ENCODE data around the gene STARD4. TPM values are rescaled to one million over a fixed set of nuclear protein-coding genes. Genes with fewer than 3 reads are reported as not detected.

Gene STARD4
- total and polyA plus RNA-seq, 2 of the 13 experiments (the other 11 are each of a cell fraction or from before 2014, with no cell fraction given) = 27.4 to 66.9 TPM

GRCh38 chr5:111478898-111479297, 33.4 kb downstream of the STARD4 start:
- no peak for TF ChIP-seq ZNF547 (CRISPR knock-in tag; IDR thresholded peaks at IDR 0.05)
- TF ChIP-seq STAG1 (CRISPR knock-in tag; IDR thresholded peaks at IDR 0.05) = no peak
- no peak for FAIRE-seq

GRCh38 chr5:111478266-111478665, 34.1 kb downstream of the STARD4 start:
- Histone ChIP-seq H3K4me3 (replicated peaks in 1 of 3; ENCODE audit: insufficient read depth in 1 of 3, low read depth in 2 of 3, low read length in 3 of 3) (no peak overlapping the region), H3K9ac (ENCODE audit: insufficient read depth, low read depth, low read length) (no peak overlapping the region), H2AFZ (ENCODE audit: low read length) (no peak overlapping the region), H4K20me1 (ENCODE audit: insufficient read depth, low read length) (no peaks in the 10 kb centered on the region), H3K27me3 (ENCODE audit: control insufficient read depth in 1 of 2, insufficient read depth in 2 of 2, low read length in 2 of 2) (no peaks in the 10 kb centered on the region; a peak in 2 of 5 replicates), H3K79me2 (ENCODE audit: insufficient read depth, low read length) (no peaks in the 10 kb centered on the region), H3K27ac (ENCODE audit: extremely low read length, insufficient read depth, low read length) (no peak overlapping the region), H3K36me3 (replicated peaks in 1 of 2; ENCODE audit: control insufficient read depth in 1 of 2, insufficient read depth in 2 of 2, low read length in 2 of 2) (no peaks in the 10 kb centered on the region), H3K4me2 (ENCODE audit: low read depth, low read length) (no peak overlapping the region), H3K4me1 (ENCODE audit: insufficient read depth, low read length) (no peaks in the 10 kb centered on the region), H3K9me3 (ENCODE audit: low read length) (no peaks in the 10 kb centered on the region)
- TF ChIP-seq STAG1 (CRISPR knock-in tag; IDR thresholded peaks at IDR 0.05) (peak; percentile 22; the same call in 1 of the 2 replicates), MATR3 (CRISPR knock-in tag; IDR thresholded peaks at IDR 0.05) (no peak)
- POLR2A ChIA-PET = no interaction called here
- WGBS (ENCODE audit: low lambda C conversion rate) = 31% methylated on average over 1 of the region's 1 CpG
- intact Hi-C loops (cut with micrococcal nuclease; ENCODE audit: unreplicated experiment) = loop anchor here (1.0 kb wide), 1 partner anchor 320 kb away; no protein-coding TSS in a partner anchor
- in situ Hi-C loops (cut with HindIII; ENCODE audit: extremely low pct_ligation_motif_present, low pct_unique_long_range_greater_than_20kb) = loop anchor here (25.0 kb wide), 1 partner anchor 316 kb away; no protein-coding TSS in a partner anchor
- no peak for ATAC-seq
- FAIRE-seq = no peak
- CTCF ChIA-PET (ENCODE audit: low intra/inter-chr PET ratio, low total read pairs) = no interaction called here
- no peak for DNase-seq (ENCODE audit: low spot score)
- no TSS peak for BruUV-seq (replicated peaks)

More at GRCh38 chr5:111478898-111479297, 33.4 kb downstream of the STARD4 start:
- ChIA-PET CTCF (ENCODE audit: low intra/inter-chr PET ratio, low total read pairs) (no interaction called here), POLR2A (no interaction called here)
- H3K9me3 ChIP-seq (ENCODE audit: low read length) = no peaks in the 10 kb centered on the region
- H2AFZ ChIP-seq (ENCODE audit: low read length) = no peak overlapping the region
- no peak for DNase-seq (ENCODE audit: low spot score)
- intact Hi-C loops (cut with micrococcal nuclease; ENCODE audit: unreplicated experiment) = loop anchor here (1.0 kb wide), 1 partner anchor 321 kb away; no protein-coding TSS in a partner anchor
- H3K4me3 ChIP-seq (replicated peaks in 1 of 3; ENCODE audit: insufficient read depth in 1 of 3, low read depth in 2 of 3, low read length in 3 of 3) = no peak overlapping the region
- ATAC-seq = no peak
- H3K4me2 ChIP-seq (ENCODE audit: low read depth, low read length) = no peak overlapping the region
- H3K27me3 ChIP-seq (ENCODE audit: control insufficient read depth in 1 of 2, insufficient read depth in 2 of 2, low read length in 2 of 2) = no peaks in the 10 kb centered on the region; a peak in 2 of 5 replicates
- 32% methylated on average over 2 of the region's 2 CpGs for WGBS (ENCODE audit: low lambda C conversion rate)
- no peaks in the 10 kb centered on the region for H4K20me1 ChIP-seq (ENCODE audit: insufficient read depth, low read length)
- H3K9ac ChIP-seq (ENCODE audit: insufficient read depth, low read depth, low read length) = no peak overlapping the region
- no peaks in the 10 kb centered on the region for H3K79me2 ChIP-seq (ENCODE audit: insufficient read depth, low read length)
- in situ Hi-C loops (cut with HindIII; ENCODE audit: extremely low pct_ligation_motif_present, low pct_unique_long_range_greater_than_20kb) = loop anchor here (25.0 kb wide), 1 partner anchor 317 kb away; no protein-coding TSS in a partner anchor
- no peaks in the 10 kb centered on the region for H3K36me3 ChIP-seq (replicated peaks in 1 of 2; ENCODE audit: control insufficient read depth in 1 of 2, insufficient read depth in 2 of 2, low read length in 2 of 2)
- no peaks in the 10 kb centered on the region for H3K4me1 ChIP-seq (ENCODE audit: insufficient read depth, low read length)
- no TSS peak for BruUV-seq (replicated peaks)
- H3K27ac ChIP-seq (ENCODE audit: extremely low read length, insufficient read depth, low read length) = no peak overlapping the region
